H1 (cell line): ENCODE measurements around the gene LY6G5B. TPM values are rescaled to one million over a fixed set of nuclear protein-coding genes. Genes with fewer than 3 reads are reported as not detected.

Experiments used
- CTCF ChIA-PET: fragments of 300-600 bp; sonication (Branson Sonifier 250); formaldehyde crosslinking; loops from one replicate; lab custom pipeline; 2021; ENCODE audit not compliant: partially characterized antibody; lab: Charles Lee
- POLR2A ChIA-PET: fragments of 300-600 bp; sonication (Branson Sonifier 250); formaldehyde crosslinking; loops from one replicate; lab custom pipeline; 2021; ENCODE audit warnings: inconsistent platforms; ENCODE audit not compliant: partially characterized antibody; lab: Charles Lee
- DNase-seq, 2 experiments: peaks; one replicate each; pipeline versions ENCODE4 v3.0.0 to v3.0.0-alpha.2; 2010 to 2022; ENCODE audit warnings: low spot score in 2 of 2, low read depth in 1 of 2, mixed read lengths in 1 of 2
- FAIRE-seq: peaks from 2 replicates; lab custom pipeline; 2011; peaks lifted over from hg19 to GRCh38; lab: Jason Lieb, UNC
- H2AFZ ChIP-seq: 2 replicates; pipeline ENCODE4 v1.8.1; 2012; ENCODE audit warnings: low read length, inconsistent platforms
- H2AK5ac ChIP-seq: 2 replicates; pipeline ENCODE4 v1.6.1; 2013; ENCODE audit warnings: low read depth, low read length
- H2BK120ac ChIP-seq: replicated peaks from 2 replicates; pipeline ENCODE3; 2013; ENCODE audit warnings: low read depth, low read length, inconsistent platforms
- H2BK12ac ChIP-seq: 2 replicates; pipeline ENCODE4 v1.6.1; 2013; ENCODE audit warnings: low read depth, low read length
- H2BK15ac ChIP-seq: 2 replicates; pipeline ENCODE4 v1.6.1; 2013; ENCODE audit warnings: low read length
- H2BK20ac ChIP-seq: 2 replicates; pipeline ENCODE4 v1.6.1; 2013; ENCODE audit warnings: low read length
- H2BK5ac ChIP-seq: 2 replicates; pipeline ENCODE4 v1.6.1; 2013; ENCODE audit warnings: low read depth, low read length
- H3K14ac ChIP-seq: 2 replicates; pipeline ENCODE4 v1.6.1; 2013; ENCODE audit warnings: inconsistent platforms; ENCODE audit not compliant: insufficient read length
- H3K18ac ChIP-seq: 2 replicates; pipeline ENCODE4 v1.6.1; 2013; ENCODE audit warnings: low read length; ENCODE audit errors: extremely low read depth
- H3K23ac ChIP-seq: 2 replicates; pipeline ENCODE4 v1.6.1; 2013; ENCODE audit warnings: inconsistent platforms; ENCODE audit not compliant: insufficient read length
- H3K23me2 ChIP-seq: 2 replicates; pipeline ENCODE4 v1.6.1; 2013; ENCODE audit warnings: low read depth, low read length
- H3K27ac ChIP-seq: 2 replicates; pipeline ENCODE4 v1.6.1; 2011; ENCODE audit warnings: low read depth, low read length, inconsistent platforms
- H3K27me3 ChIP-seq, 4 experiments: replicated peaks in 1 of 4; 1 replicate in 1 of 4; 2 replicates in 3 of 4; pipeline versions ENCODE4 v1.6.1 to v1.8.1; 2011 to 2013; ENCODE audit warnings: low read length in 3 of 4, mild to moderate bottlenecking in 3 of 4, inconsistent platforms in 2 of 4, mixed read lengths in 2 of 4, moderate library complexity in 1 of 4; ENCODE audit not compliant: control insufficient read depth in 3 of 4, insufficient read depth in 3 of 4; ENCODE audit errors: extremely low read depth in 1 of 4
- H3K36me3 ChIP-seq, 4 experiments: 2 replicates each; pipeline versions ENCODE4 v1.6.1 to v1.8.1; 2011 to 2013; ENCODE audit warnings: mild to moderate bottlenecking in 4 of 4, low read length in 3 of 4, moderate library complexity in 2 of 4, control low read depth in 1 of 4, inconsistent platforms in 1 of 4; ENCODE audit not compliant: insufficient read depth in 4 of 4, control insufficient read depth in 2 of 4
- H3K4ac ChIP-seq: replicated peaks from 2 replicates; pipeline ENCODE3; 2013; ENCODE audit warnings: low read length, low read depth, mixed read lengths, inconsistent platforms; ENCODE audit not compliant: insufficient read length
- H3K4me1 ChIP-seq, 4 experiments: replicated peaks in 1 of 4; 1 replicate in 1 of 4; 2 replicates in 3 of 4; pipeline versions ENCODE4 v1.6.1 to v1.8.1; 2011 to 2013; ENCODE audit warnings: low read length in 3 of 4, inconsistent platforms in 2 of 4, mixed read lengths in 1 of 4; ENCODE audit not compliant: insufficient read depth in 4 of 4, control insufficient read depth in 3 of 4
- H3K4me2 ChIP-seq, 2 experiments: 2 replicates each; pipeline versions ENCODE4 v1.6.1 to v1.8.1; 2011 to 2013; ENCODE audit warnings: low read depth in 2 of 2, low read length in 2 of 2, control low read depth in 1 of 2, inconsistent platforms in 1 of 2, mild to moderate bottlenecking in 1 of 2; ENCODE audit not compliant: insufficient read depth in 1 of 2
- H3K4me3 ChIP-seq, 4 experiments: fragments of 200-600, 300-600 bp in 1 of 4; sonication (generic), shearing (Covaris generic), sonication (Bioruptor Twin) in 1 of 4; 2 replicates each; pipeline versions ENCODE4 v1.5.1 to v1.8.1; 2011 to 2016; ENCODE audit warnings: low read length in 4 of 4, low read depth in 3 of 4, control low read depth in 2 of 4, inconsistent platforms in 2 of 4, mild to moderate bottlenecking in 2 of 4, mixed read lengths in 1 of 4, moderate library complexity in 1 of 4; ENCODE audit not compliant: insufficient read depth in 2 of 4; ENCODE audit errors: extremely low read depth in 1 of 4
- H3K56ac ChIP-seq: replicated peaks from 2 replicates; pipeline ENCODE3; 2013; ENCODE audit warnings: low read depth, mild to moderate bottlenecking, mixed read lengths, low read length, inconsistent platforms; ENCODE audit not compliant: insufficient read length
- H3K79me1 ChIP-seq: 2 replicates; pipeline ENCODE4 v1.6.1; 2013; ENCODE audit warnings: low read depth, low read length, control low read depth
- H3K79me2 ChIP-seq, 2 experiments: 2 replicates each; pipeline versions ENCODE4 v1.6.1 to v1.8.1; 2012 to 2013; ENCODE audit warnings: low read length in 2 of 2, mild to moderate bottlenecking in 2 of 2, inconsistent platforms in 1 of 2; ENCODE audit not compliant: insufficient read depth in 2 of 2, control insufficient read depth in 1 of 2
- H3K9ac ChIP-seq, 4 experiments: replicated peaks in 1 of 4; 1 replicate in 1 of 4; 2 replicates in 3 of 4; pipeline versions ENCODE4 v1.6.1 to v1.8.1; 2011 to 2013; ENCODE audit warnings: low read depth in 3 of 4, low read length in 3 of 4, control low read depth in 2 of 4, mild to moderate bottlenecking in 2 of 4, moderate library complexity in 2 of 4, inconsistent platforms in 1 of 4; ENCODE audit errors: extremely low read depth in 1 of 4
- H3K9me3 ChIP-seq, 2 experiments: 2 replicates each; pipeline versions ENCODE4 v1.6.1 to v1.8.1; 2012 to 2013; ENCODE audit warnings: mild to moderate bottlenecking in 2 of 2, moderate library complexity in 2 of 2, control low read depth in 1 of 2, inconsistent platforms in 1 of 2, low read depth in 1 of 2, low read length in 1 of 2, mixed read lengths in 1 of 2; ENCODE audit not compliant: insufficient read depth in 2 of 2
- H4K20me1 ChIP-seq, 2 experiments: replicated peaks in 1 of 2; 2 replicates each; pipeline versions ENCODE3 to v1.8.1; 2011 to 2013; ENCODE audit warnings: inconsistent platforms in 2 of 2, low read length in 2 of 2, mild to moderate bottlenecking in 1 of 2; ENCODE audit not compliant: insufficient read depth in 2 of 2, control insufficient read depth in 1 of 2
- H4K5ac ChIP-seq: 2 replicates; pipeline ENCODE4 v1.6.1; 2013; ENCODE audit warnings: low read length, low read depth, mixed read lengths, inconsistent platforms; ENCODE audit not compliant: insufficient read length
- H4K8ac ChIP-seq: 2 replicates; pipeline ENCODE4 v1.8.0; 2013; ENCODE audit warnings: mild to moderate bottlenecking, moderate library complexity, low read length, inconsistent platforms; ENCODE audit not compliant: insufficient read depth; ENCODE audit errors: extremely low read depth
- H4K91ac ChIP-seq: replicated peaks from 2 replicates; pipeline ENCODE3; 2013; ENCODE audit warnings: low read length, mixed read lengths, inconsistent platforms; ENCODE audit not compliant: insufficient read length
- ASH2L ChIP-seq: fragments of 200-600, 300-600 bp; sonication (generic); IDR thresholded peaks from one replicate; pipeline ENCODE4 v1.7.1; 2017; ENCODE audit warnings: low read length
- SIN3A ChIP-seq, 2 experiments: IDR thresholded peaks in 1 of 2; conservative IDR thresholded peaks in 1 of 2; 2 replicates each; pipeline ENCODE4 v1.6.1; 2011 to 2012; ENCODE audit warnings: low read length in 2 of 2, improper control_type of control experiment in 1 of 2, low read depth in 1 of 2, mild to moderate bottlenecking in 1 of 2
- WGBS, 2 experiments: shearing (Covaris generic) in 1 of 2; methylation state at CpG; one replicate each; pipeline versions ENCODE4 v1.1.6 to v1.1.7; 2013 to 2015; ENCODE audit warnings: low lambda C conversion rate in 2 of 2, mixed read lengths in 2 of 2, inconsistent platforms in 1 of 2, low coverage in 1 of 2, missing lambda C conversion rate in 1 of 2; ENCODE audit not compliant: insufficient replicate concordance in 2 of 2, insufficient coverage in 1 of 2, insufficient read length in 1 of 2; ENCODE audit errors: extremely low coverage in 1 of 2, missing lambda C conversion rate in 1 of 2; 5-methylcytosine and 5-hydroxymethylcytosine counted together
- polyA plus RNA-seq, 7 experiments: library from polyadenylated mRNA; depleted of rRNA in 3 of 7; stranded (reverse) in 5 of 7; unstranded in 2 of 7; fragments of >200 nt in 5 of 7; fragments of 200-250 nt in 2 of 7; gene quantifications; 1 replicate in 5 of 7; 2 replicates in 1 of 7; 4 replicates in 1 of 7; pipeline versions ENCODE4 v1.2.1 to v1.2.3, GENCODE V29; 2011 to 2013; ENCODE audit warnings: missing spikeins in 2 of 7, mixed read lengths in 2 of 7
- total RNA-seq: library from RNA; stranded (reverse); fragmentation: NEBNext Ultra II Directional; extraction: Animal tissue kit (Norgen Biotek cat#: 25700); gene quantifications from 2 replicates; pipeline ENCODE4 v1.2.1, GENCODE V29; 2021

Gene LY6G5B
- total and polyA plus RNA-seq, 2 of the 8 experiments (the other 6 are each of a cell fraction or from before 2014, with no cell fraction given), result 10.6 to 12.6 TPM

DNA sequence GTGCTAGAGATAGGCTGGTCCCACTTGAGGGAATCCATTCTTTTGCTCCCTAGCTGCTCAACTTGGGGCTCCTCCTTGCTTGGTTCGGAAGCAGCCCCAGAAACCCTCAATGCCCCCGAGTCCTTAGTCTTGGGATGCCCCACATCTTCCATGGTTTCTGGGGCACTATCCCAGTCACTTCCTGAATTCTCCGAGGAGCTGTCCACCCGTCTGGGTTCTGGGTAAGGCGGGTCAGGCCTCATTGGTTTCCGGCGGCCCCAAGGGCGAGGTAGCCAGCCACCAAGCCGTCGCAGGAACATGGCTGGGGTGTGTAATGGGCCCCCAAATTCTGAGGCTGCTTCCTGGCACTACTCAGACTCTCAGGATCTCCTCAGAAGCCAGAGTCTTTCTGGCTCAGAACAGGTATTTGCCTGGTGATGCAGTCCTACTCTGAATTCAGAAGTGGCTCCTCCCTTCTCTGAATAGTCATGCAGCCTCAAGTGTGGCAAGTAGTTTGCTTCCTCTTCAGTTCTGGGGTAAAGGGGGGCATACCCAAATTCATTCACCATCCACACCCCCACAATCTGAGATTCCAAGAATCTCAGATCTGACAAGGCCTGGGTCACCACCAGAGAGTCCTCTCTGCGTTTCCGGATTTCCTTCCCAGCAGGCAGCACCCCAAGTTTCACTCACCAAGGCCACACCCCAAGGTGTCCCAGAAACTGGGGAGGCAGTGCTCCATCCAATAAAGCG lies 10.0 kb upstream of the LY6G5B start:
- POLR2A ChIA-PET, result interaction anchor here (0.6 to 25.5 kb wide), 13 partner anchors 6 to 168 kb away, joined by 3 to 883 read pairs (median 13); partner anchors contain the start of genes AIF1, APOM, ATP6V1G2 and BAG6
- peaks cover 8% of the 10 kb centered on the region for H3K23me2 ChIP-seq
- CTCF ChIA-PET, result interaction anchor here (0.9 to 1.5 kb wide), 5 partner anchors 7 to 173 kb away, joined by 4 to 6 read pairs (median 5); partner anchors contain the start of gene BAG6

More for the DNA sequence above, 10.0 kb upstream of the LY6G5B start:
- Histone ChIP-seq H3K79me1 (peaks cover 9% of the 10 kb centered on the region), H3K14ac (peak overlapping the region; percentile 71), H2BK120ac (no peak overlapping the region), H3K4me2 (peak overlapping the region; percentile 94 to 95), H2AFZ (peak overlapping the region; percentile 84; the same call in 1 of the 2 replicates), H3K27me3 (no peaks in the 10 kb centered on the region), H2BK20ac (no peak overlapping the region), H3K36me3 (peaks cover 4 to 19% (median 9%) of the 10 kb centered on the region in 4 experiments; a peak in 6 of 8 replicates), H4K5ac (peak overlapping the region; percentile 73), H2BK12ac (no peak overlapping the region), H3K56ac (peak overlapping the region; percentile 77), H3K4ac (peak overlapping the region; percentile 19), H3K27ac (peak overlapping the region; percentile 63), H2BK15ac (peak overlapping the region; percentile 8; the same call in 1 of the 2 replicates), H4K91ac (peak overlapping the region; percentile 76), H3K23ac (no peak overlapping the region), H3K9me3 (no peaks in the 10 kb centered on the region), H3K79me2 (peaks cover 0 to 39% of the 10 kb centered on the region in 2 experiments; a peak in 3 of 4 replicates), H3K4me3 (peak overlapping the region; percentile 85 to 94 (median 88)), H4K20me1 (peaks cover 0 to 3% of the 10 kb centered on the region in 2 experiments), H2AK5ac (no peak overlapping the region), H3K4me1 (peaks cover 0 to 15% (median 4%) of the 10 kb centered on the region in 4 experiments; a peak in 5 of 7 replicates), H4K8ac (peak overlapping the region; percentile 94), H3K9ac (peak overlapping the region; percentile 75 to 93 (median 82)), H2BK5ac (0 out of 2 replicates have a peak overlapping the region, but pooled peaks have one; percentile 1), H3K18ac (no peak overlapping the region; the same call in 1 of the 2 replicates)
- no peak for DNase-seq
- TF ChIP-seq SIN3A (conservative IDR thresholded peaks at IDR 0.05 in 1 of 2, IDR thresholded peaks at IDR 0.05 in 1 of 2; ENCODE audit: low read depth in 1 of 2, low read length in 2 of 2), result peak; percentile 71; a peak in 1 of 4 replicates
- no peak for TF ChIP-seq ASH2L
- WGBS, 2 experiments, result 63% methylated on average over 13 of the region's 13 CpGs; no CpG with 5 or more reads in 1 of the 2 experiments
- FAIRE-seq, result no peak
